Renal cortex interstitium (tissue), 11 donors: ENCODE measurements around the gene DQX1. TPM values are rescaled to one million over a fixed set of nuclear protein-coding genes. Genes with fewer than 3 reads are reported as not detected.
"Not testable (repeated sequence)": the region's sequence is repeated elsewhere in the genome, so short reads cannot be mapped to it uniquely, and the experiment has no call there.

Source experiments
- DNase-seq, 11 donors: peaks; one replicate each; pipeline ENCODE4 v3.0.0-alpha.2; 2013; ENCODE audit warnings: low read depth in 9 of 11, low spot score in 4 of 11; ENCODE audit errors: extremely low read depth in 1 of 11
- polyA plus RNA-seq, 3 donors: library from polyadenylated mRNA; unstranded; fragments of 120-200 nt; gene quantifications; one replicate each; pipeline ENCODE4 v1.2.1, GENCODE V29; 2013; ENCODE audit not compliant: insufficient read length in 3 of 3

Gene DQX1
- polyA plus RNA-seq, 3 donors, result 0.14 to 0.82 (median 0.19) TPM

DNA sequence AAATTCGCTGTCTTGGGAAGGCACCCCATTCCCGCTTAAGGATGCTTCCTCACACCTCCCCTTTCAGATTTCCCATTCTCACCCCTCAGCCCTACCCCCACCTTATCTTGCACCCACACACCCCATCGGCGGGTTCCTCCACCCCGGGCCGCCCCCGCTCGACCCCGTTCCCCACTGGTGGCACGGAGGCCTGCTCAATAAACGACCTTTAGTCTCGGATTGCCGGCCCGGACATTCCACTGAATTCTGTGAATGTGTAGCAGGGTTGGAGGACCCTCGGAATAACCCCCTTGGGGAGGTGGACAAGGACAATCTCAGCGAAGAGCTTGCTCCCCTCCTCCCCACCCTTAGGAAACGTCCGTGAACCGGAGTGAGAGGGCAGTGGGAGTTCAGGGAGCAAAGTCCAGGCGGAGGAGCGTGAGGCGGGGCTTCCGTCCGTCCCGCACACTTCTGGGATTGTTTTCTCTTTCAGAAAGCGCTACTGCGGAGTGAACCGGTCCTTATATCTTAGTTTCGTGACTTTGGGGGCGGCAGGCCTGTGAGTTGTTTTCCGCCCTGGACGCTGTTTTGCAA lies 23.8 kb downstream of the DQX1 start:
- no peak for DNase-seq

DNA sequence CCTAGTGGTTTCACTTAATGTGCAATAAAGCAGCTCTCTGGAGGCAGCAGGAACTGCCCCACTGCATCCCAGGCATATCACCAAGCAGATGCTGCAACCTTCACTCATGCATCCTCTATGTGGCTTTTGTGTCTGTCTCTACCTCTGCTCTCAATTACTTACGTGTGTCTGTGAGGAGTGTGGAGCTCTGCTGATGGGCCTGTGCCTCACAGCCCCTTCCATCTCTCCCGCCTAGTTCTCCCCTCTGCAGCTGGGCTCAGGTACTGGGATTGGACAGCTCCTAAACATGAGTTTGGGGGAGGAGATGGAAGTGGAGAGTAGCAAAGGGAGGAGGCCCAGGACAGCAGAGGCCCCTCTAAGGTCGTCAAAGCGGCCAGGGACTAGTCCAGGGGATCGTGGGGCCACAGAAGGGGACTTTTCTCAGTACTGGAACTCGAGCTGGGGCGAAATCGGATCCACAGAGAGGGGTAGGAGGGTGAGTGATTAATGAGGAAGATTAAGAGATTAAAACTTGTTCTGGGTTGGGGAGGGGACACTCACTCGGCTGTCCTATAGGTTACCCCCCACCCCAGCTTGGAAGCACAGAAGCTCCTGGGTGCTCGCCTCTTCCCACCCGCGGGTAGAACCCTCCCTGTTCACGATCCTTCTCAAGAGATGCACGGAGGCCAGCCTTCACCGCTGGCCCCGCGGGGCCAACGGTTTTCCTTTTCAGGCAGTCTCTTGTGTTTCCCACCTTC lies 24.5 kb downstream of the DQX1 start:
- no peak for DNase-seq

DNA sequence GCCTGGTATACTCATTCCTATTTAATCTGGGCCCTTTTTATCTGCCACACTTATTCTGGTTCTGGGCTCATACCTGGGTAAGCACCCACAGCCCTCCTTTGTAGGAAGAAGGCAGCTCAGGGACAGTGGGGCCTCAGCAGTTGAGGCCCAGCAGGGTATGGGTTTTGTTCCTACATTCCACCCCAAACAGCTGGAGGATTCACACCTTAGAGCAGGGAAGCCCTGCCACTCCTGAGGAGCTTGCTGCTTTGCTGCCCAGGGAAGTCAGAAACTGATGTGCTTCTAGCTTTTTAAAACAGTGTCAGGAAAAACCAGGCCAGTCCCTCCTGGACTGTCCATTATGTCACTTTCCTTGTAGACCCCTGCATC lies 25.5 kb downstream of the DQX1 start:
- DNase-seq, result no peak

DNA sequence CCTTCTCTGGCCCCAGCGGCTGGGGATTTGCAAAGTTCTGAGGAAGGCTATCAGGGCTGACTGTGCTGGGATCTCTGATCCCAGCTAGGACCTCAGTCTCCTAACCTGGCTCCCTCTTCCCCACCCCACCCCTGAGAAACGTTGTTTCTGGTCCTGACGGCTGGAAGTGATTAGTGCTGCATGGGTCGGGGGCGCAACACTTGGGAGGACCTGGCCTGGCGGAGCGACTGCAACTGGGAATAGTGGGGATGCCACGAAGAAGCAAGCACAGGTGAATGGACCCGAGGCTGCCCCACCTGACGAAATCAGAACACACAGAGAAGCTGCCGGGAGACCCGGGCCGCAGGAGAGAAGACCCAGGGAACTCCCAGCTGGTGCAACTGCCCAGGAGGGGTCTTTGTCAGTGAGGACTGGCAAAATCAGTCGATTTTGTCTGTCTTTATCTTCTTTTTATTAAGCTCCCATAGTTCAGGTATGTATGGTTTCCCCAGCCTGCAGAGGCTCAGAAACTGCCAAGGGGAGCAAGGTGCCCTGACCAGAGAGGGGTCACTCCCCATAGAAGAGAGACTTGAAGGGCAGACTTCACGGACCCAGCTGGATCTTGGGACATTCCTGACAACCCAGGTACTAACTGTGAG lies 26.0 kb downstream of the DQX1 start:
- DNase-seq, result no peak

DNA sequence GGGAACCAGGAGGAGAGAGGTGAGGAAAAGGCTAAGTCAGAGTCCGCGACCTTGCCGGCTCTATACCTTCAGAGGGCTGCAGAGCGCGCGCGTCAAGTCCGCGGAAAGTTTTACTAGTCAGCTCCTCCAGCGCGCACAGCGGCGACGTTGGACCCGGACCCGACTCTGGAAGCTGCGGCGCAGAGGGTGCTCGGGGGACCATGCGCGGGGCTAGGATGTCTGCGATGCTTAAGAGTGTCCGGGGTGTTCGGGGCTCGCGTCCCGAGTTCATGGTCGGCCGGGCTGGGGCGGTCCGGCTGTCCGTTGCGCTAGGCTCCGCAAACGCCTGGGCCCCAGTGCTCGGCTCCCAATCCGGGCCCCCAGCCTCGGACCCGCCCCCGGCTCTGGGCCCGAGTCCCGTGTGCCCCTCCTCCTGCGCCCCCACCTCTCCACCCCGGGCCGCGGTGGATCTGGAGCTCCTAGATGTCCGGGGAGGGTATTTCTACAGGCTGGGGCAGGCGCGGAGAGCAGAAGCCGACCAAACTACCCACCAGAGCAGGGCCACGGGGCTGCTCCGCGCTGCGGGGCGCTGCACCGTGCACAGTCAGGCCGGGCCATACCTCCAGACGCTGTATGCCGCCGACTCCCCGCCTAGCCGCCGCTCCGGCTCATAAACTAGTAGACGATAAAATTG lies 26.6 kb downstream of the DQX1 start, which contains the start of gene LBX2:
TSS of gene LBX2 (minus strand) at position 337 of the 673 bp plus-strand sequence. CDS start at position 271, 66 bp downstream.
- DNase-seq, result no peak

DNA sequence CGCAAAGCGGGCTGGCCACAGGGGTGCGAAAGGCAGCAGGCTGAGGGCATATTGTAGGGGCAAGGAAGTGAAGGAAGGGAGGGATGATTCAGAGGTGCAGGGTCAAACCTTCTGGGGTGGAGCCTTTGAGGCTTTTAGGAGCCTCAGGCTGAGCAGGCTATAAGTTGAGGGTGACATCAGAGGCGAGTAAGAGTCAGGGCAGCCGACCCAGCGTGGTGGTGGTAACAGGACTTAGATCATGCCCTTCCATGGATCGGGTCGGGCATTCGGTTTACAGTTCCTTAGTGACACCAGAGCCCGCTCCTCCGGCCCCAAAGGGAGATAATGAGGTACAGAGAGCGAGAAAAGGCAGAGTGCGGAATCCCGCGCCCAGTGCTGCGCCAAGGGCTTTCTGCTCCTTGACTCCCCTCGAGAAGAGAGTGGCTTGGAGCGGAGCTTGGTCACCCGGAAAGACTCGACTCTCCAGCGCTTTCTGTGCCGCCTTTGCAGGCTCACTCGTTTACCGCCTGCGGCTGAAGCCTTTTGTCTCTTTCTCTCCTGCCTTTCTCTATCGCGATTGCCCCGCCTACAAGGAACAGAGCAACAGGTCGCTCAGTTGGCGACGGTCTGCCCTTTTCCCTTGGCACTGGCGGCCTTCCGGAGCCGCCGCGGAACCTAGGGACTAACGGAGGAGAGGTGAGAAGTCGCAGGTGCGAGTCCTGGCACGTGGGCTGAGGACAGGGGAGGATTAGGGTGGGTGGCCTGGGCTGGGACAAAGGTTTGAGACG lies 27.3 kb downstream of the DQX1 start:
- DNase-seq, result no peak

DNA sequence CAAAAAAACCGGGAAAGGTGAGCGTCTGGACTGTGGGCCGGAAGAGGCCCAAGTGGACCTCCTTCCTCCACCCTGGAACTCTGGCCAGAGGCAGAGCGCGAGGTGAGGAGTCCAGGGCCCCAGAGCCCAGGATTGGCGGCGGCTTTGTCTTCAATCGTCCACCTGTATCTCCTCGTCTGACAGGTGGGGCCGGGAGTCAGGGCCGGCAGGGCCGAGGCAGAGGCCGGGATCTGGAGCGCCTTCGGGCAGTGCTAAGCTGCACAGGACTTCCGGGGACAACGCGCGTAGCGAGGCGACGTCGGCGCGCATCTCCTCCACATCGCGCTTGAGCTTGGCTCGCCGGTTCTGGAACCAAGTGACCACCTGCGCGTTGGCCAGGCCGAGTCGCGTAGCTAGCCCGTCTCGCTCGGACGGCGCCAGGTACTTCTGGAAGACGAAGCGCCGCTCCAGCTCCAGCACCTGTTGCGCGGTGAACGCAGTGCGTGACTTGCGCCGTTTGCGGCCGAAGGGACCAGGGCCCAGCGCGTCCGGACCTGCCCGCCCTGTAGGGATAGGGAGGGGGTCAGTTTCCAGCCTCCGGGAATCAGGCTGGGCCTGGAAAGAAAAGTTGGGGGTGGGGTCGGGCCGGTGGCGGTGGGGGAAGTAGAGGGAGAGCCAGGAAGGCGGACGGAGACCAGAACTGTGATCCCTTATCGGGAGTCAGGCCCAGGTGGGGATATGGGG lies 28.1 kb downstream of the DQX1 start:
- DNase-seq, result no peak

DNA sequence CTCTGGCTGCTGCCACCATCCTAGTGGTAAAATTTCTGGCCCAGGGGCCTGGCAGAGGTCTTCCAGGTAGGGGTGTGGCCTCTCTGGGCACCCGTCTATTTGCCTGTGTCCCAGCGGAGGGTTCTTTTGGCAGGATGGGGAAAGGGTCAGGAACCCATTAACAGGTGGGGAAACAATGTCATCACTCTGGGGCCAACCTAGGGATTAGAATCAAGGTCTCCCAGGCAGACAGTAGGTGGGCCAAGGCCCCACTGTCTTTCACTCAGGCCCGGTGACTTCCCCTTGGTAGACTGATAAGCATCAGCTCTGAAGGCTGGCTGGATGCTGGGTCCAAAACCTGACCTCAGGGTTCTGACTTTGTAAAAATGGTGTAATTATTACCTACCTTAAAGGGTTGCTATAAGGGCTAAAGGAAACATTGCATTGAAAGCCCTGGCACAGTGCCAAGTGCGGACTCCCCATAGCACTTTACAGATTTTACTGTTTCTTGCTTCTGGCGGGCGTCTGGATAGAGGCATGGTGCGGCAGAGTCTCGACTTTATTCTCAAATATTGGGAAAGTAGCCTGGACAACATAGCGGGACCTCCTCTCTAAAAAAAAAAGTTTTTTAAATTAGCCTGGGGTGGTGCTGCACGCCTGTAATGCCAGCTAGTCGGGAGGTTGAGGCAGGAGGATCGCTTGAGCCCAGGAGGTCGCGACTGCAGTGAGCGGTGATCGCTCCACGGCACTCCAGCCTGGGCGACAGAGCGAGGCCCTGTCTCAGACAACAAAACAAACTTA lies 28.8 kb downstream of the DQX1 start:
- no peak for DNase-seq

DNA sequence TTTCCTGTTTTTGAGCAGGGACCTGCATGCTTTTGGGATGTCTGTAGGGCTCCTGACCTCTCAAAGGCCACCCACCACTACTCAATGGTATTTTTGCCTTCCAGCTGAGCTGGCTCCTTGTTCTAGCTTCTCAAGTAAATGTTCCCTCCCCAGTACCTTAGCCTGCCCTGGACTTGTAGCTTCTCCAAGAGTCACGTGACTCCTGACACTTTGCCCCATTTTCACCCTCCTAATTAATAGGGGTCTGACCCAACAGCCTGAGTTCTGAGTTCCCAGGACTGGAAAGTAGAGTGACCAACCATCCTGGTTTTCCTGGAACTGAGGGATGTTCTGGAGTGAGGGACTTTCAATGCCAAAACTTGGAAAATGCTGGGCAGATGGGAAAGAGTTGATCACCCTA lies 30.6 kb downstream of the DQX1 start:
- no peak for DNase-seq

DNA sequence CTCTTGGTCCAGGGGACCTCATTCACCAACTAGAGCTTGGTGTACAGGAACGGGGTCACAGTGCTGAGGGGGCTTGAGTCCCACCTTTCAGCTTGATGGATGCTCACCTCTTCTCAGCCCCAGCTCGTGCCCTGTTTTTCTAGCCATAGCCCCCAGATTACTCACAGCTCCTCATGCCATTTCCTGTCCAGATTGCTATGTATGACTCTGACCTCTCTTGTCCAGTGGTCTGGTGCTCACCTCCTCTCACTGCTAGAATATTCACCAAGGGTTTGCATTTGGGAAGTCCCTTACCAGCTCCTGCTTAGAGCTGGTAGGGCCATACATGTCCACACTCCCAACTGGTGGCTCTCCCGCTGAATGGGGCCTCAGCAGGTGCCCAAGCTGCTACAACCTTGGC lies 32.5 kb downstream of the DQX1 start:
- DNase-seq, result no peak

DNA sequence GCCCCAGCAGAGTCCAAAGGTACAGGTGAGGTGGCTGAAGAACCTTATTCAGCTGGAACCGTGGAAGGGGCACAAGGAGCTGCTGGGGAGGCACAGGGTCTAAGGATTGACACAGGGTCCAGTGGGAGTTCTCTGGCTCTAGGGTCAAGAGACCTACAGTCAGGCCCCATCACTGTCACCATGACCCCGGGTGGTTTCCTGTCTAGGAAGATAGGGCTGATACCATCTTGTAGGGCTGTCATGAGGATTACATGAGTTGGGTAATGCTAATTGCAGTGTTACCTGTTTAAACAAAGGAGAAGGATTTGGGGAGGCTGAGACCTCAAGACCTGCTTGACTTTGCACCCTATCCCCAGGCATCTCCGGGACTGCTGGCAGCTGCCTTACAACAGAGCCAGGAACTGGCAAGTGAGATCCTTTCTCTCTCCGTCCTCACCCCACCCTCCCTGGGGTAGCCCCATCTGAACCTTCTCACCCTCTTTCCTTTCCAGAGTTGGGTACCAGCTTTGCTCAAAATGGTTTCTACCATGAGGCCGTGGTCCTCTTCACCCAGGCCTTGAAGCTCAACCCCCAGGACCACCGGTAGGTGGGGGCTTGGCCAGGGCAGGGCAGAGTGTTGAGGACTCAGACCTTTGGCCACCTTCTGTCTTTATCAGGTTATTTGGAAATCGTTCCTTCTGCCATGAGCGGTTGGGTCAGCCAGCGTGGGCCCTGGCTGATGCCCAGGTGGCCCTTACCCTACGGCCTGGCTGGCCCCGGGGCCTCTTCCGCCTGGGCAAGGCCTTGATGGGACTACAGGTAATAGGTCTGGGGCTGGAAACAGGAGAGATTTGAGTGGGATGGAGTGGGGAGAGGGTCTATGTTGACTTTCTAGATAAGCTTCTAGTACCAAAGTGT lies 34.1 kb downstream of the DQX1 start:
- DNase-seq, result no peak

DNA sequence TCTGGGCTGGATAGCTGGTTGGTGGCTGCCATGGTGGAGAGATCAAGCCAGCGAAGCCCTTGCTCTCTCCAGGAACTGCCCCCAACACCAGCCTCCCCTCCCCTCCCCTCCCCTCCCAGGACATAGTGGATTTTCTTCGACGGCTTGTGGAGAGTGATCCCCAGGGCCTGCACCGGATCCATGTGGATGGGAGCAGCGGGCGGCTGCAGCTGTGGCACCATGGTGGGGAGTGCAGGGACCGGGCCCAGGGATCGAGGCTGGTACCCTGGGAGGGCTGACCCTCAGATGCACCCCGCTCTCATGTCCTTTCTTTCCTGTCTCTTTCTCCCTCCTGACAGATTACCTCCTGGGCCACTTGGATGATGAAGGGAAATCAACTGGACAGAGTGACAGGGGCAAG lies 36.1 kb downstream of the DQX1 start:
- no peak for DNase-seq

DNA sequence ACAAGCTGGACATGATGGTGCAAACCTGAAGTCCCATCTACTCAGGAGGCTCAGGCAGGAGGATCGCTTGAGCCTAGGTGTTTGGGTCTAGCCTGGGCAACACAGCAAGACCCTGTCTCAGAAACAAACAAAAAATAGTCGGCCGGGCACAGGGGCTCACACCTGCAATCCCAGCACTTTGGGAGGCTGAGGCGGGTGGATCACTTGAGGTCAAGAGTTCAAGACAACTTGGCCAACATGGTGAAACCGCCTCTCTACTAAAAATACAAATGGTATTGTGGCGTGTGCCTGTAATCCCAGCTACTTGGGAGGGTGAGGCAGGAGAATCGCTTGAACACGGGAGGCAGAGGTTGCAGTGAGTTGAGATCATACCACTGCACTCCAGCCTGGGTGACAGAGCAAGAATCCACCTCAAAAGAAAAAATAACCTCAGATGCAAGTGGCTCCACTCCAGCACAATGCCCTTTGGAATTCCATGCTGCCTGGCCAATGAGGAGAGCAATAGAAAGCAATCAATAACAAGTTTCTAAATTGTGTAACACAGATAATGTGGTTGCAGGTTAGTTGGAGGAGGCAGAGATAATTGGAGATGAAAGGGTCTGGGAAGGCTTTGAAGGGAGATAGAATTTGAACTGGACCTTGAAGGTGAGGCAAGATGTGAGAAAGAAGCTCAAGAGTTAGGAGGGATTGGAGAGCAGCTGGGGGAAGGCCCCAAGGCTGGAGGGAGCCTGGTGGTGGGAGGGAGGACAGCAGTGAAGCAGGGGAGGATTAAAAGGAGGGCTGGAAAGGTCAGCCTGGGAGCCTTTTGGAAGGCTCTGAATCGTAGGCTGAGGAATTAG lies 37.2 kb downstream of the DQX1 start:
- no peak for DNase-seq

DNA sequence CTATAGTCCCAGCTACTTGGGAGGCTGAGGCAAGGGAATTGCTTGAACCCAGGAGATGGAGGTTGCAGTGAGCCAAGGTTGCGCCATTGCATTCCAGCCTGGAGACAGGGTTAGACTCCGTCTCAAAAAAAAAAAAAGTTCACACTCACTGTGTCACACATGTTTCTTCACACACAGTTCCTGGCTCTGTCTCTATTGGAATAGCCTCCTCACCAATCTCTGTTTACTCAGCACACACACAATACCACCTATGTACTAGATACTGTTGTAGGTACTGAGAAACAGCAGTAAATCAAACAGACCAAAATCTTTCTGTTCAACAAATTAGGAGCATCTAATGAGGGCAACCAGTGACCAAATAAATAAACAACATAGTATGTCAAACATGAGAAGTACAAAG lies 39.9 kb downstream of the DQX1 start:
- no peak for DNase-seq

DNA sequence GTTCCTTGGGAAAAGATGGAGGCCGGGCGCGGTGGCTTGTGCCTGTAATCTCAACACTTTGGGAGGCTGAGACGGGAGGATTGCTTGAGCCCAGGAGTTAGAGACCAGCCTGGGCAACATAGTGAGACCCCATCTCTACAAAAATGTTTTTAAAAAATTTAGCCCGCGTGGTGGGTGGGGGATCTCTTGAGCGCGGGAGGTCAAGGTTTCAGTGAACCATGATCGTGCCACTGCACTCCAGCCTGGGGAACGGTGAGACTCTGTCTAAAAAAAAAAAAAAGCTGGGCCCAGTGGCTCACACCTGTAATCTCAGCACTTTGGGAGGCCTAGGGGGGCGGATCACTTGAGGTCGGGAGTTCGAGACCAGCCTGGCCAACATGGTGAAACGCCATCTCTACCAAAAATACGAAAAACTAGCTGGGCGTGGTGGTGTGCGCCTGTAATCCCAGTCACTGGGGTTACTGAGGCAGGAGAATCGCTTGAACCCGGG lies 42.3 kb downstream of the DQX1 start:
- DNase-seq, result not testable (repeated sequence)
